NT2/D1 (cell line): ENCODE measurements around the gene SLC10A1.

ENCODE experiments used
- YY1 ChIP-seq: IDR thresholded peaks from 2 replicates; pipeline ENCODE4 v1.6.1; 2011; ENCODE audit not compliant: insufficient read length, insufficient read depth
- ZNF274 ChIP-seq: IDR thresholded peaks from 2 replicates; pipeline ENCODE4 v1.6.1; 2011; ENCODE audit warnings: mild to moderate bottlenecking, low read depth, low read length

GRCh38 chr14:69755784-69756183 lies 41.3 kb downstream of the SLC10A1 start:
- TF ChIP-seq ZNF274, result no peak
- no peak for TF ChIP-seq YY1
